Activated CD4-positive, CD25-positive, alpha-beta regulatory T cell treated with anti-CD3 and anti-CD28 coated beads, Interleukin-2, amount 50 U/mL, for 72 hours (primary cell): ENCODE data around the gene S100PBP.
"Not testable (repeated sequence)": the region's sequence is repeated elsewhere in the genome, so short reads cannot be mapped to it uniquely, and the experiment has no call there.

Experiments
- DNase-seq: peaks from one replicate; pipeline ENCODE4 v3.0.0; 2021

Gene S100PBP

DNA sequence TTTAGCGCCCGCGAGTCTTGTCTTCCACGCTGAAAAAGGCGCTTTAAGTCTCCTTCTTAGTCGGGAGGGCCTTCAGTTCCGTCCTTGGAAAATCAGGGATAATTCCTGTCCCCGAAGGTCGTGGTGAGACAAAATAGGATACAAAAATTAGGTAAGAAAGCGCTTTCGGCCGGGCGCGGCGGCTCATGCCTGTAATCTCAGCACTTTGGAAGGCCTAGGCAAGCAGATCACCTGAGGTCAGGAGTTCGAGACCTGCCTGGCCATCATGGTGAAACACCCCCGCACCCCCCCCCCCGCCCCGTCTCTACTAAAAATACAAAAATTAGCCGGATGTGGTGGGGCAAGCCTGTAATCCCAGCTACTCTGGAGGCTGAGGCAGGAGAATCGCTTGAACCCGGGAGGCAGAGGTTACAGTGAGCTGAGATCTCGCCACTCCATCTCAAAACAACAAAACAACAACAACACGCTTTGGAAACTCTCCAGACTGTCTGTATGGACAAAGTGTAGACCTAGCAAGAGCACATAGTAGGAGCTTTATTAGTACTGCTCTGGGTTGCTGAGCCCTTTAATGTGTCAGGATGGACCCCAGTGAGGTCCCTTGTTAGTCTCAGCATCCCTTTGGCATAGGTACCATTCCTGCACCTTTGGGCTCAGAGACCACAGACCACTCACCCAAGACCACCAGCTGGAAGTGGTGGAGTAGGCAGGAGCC lies 84.5 kb downstream of the S100PBP start:
- no peak for DNase-seq

DNA sequence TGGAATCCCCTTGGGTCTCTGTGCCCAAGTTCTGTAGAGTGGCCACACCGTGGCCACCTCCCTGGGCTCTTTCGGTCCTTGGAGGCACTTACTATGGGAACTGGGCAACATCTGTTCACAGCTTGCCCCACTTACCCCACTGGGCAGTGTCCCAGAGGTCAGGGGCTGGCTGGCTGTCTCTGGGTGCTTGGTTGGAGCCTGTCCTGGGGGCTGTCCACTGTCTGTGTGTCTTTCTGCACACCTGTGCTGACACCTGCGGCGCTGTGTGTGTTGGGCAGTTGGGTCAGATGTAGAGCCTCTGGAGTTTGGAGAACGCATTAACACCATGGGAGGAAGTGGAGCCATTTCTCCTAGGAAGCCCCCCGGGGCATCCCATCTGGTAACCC lies 85.1 kb downstream of the S100PBP start:
- no peak for DNase-seq

- no peak for DNase-seq
Measured at GRCh38 chr1:32903991-32904785, 86.7 kb downstream of the S100PBP start.

DNA sequence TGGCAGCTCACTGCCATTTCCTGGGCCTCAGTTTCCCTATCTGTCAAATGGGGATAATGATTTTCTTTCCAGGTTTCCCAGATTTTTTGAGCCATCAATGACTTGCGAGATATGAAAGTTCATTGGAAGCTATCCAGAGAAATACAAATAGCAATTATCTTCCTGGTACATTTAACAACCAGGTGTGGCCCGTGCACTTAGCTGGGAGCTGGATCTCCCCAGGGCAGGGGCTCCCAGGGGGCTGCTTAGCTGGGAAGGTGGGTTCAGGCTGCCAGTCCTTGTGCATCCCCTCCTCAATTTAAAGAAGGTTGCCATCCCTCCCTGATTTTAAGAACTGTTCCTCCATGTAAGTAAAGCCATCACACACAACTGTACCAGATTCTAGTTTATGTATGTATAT lies 87.3 kb downstream of the S100PBP start:
- DNase-seq, result no peak

DNA sequence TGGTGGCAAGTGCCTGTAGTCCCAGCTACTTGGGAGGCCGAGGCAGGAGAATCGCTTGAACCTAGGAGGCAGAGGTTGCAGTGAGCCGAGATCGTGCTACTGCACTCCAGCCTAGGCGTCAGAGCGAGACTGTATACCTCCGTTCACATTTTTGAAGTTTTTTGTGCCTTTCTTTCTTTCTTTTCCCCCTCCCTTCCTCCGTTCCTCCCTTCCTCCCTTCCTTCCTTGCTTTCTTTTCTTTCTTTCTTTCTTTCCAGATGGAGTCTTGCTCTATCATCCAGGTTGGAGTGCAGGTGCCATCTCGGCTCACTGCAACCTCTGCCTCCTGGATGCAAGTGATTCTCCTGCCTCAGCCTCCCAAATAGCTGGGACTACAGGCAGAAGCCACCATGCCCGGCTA lies 88.1 kb downstream of the S100PBP start:
- not testable (repeated sequence) for DNase-seq

- no peak for DNase-seq
Measured at GRCh38 chr1:32906654-32907053, 89.2 kb downstream of the S100PBP start.

DNA sequence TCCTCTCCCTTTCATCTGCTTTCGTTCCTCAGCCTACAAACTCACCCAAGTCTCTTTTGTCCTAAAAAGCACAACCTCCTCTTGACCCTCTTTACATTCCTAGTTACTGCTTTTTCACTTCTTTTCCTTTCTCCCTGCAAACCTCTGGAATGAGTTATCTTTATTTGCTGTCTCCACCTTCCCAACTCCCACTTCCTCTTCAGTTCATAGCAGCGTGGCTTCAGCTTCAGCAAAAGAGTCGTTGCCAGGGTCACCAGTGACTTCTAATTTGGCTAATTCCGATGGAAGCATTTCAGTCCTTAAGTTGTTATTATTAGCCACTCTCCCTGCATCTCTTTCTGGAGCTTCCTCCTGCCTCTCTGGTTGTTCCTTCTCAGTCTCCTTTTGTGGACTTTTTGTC lies 90.0 kb downstream of the S100PBP start:
- DNase-seq, result no peak
